ENCODE data around the gene FIBP. TPM values are rescaled to one million over a fixed set of nuclear protein-coding genes. Genes with fewer than 3 reads are reported as not detected.

FIBP gene
- total RNA-seq, 1 experiment from 2014 or later = 93.1 TPM

DNA sequence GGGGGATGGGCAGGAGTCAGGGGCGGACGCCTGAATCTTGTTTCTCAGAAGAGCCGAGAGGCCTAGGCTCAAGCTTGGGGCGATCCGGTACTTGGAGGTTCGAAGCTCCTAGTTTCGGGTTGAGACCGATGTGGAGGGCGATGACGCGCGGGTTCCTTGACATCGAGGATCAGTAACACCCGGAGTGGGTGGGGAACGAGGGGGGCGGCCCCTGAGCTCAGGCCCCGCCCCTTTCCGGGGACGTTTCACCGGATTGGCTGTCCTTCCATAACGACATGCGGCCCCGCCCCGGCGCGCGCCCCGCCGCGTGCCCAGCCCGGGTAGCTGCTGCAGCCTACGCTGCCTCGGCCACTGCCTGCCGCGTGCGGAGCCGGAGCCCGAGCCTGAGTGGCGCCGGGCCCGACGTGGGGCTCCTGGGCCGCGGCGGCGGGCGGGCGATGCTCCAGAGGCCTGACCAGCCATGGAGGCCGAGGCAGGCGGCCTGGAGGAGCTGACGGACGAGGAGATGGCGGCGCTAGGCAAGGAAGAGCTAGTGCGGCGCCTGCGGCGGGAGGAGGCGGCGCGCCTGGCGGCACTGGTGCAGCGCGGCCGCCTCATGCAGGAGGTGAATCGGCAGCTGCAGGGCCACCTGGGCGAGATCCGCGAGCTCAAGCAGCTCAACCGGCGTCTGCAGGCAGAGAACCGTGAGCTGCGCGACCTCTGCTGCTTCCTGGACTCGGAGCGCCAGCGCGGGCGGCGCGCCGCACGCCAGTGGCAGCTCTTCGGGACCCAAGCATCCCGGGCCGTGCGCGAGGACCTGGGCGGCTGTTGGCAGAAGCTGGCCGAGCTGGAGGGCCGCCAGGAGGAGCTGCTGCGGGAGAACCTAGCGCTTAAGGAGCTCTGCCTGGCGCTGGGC is 2.3 kb upstream of the FIBP start, which contains the start of gene CCDC85B (continued):
- TF ChIP-seq, protein P1, sequence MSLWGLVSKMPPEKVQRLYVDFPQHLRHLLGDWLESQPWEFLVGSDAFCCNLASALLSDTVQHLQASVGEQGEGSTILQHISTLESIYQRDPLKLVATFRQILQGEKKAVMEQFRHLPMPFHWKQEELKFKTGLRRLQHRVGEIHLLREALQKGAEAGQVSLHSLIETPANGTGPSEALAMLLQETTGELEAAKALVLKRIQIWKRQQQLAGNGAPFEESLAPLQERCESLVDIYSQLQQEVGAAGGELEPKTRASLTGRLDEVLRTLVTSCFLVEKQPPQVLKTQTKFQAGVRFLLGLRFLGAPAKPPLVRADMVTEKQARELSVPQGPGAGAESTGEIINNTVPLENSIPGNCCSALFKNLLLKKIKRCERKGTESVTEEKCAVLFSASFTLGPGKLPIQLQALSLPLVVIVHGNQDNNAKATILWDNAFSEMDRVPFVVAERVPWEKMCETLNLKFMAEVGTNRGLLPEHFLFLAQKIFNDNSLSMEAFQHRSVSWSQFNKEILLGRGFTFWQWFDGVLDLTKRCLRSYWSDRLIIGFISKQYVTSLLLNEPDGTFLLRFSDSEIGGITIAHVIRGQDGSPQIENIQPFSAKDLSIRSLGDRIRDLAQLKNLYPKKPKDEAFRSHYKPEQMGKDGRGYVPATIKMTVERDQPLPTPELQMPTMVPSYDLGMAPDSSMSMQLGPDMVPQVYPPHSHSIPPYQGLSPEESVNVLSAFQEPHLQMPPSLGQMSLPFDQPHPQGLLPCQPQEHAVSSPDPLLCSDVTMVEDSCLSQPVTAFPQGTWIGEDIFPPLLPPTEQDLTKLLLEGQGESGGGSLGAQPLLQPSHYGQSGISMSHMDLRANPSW (CRISPR knock-in tag; conservative IDR thresholded peaks at IDR 0.05; ENCODE audit: low read depth) = no peak
- peak; percentile 88 for TF ChIP-seq RELA (CRISPR knock-in tag; IDR thresholded peaks at IDR 0.05; ENCODE audit: borderline replicate concordance)
- TF ChIP-seq FOXK1 (CRISPR knock-in tag; IDR thresholded peaks at IDR 0.05) = peak; percentile 92; the same call in 1 of the 2 replicates

DNA sequence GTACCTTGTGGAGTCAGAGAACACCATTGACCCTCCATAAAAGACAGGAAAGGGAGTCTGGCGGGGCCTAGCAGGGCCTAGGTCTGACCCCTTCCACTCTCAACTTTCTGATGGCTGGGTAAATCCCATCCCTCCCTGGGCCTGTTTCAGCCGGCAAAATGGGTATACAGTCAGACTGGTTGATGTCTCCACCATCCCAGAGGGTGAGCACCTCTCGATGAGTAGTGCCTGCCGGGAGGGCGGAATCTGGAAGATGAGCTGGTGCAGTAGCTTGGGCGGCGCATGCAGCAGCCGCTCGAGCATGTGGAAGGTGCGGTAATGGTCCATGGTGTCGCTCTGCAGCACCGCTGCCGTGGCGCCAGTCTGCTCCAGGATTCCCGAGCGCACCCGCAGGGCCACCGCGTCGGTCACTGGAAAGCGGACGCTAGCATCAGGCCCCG is 528 bp downstream of the FIBP start:
- Mint-ChIP-seq H3K9me3 (no peaks in the 10 kb centered on the region), H3K4me3 (peak overlapping the region; percentile 97), H3K4me1 (peaks cover 40% of the 10 kb centered on the region), H3K27ac (peak overlapping the region; percentile 98), H3K27me3 (ENCODE audit: low read depth) (peaks cover 15% of the 10 kb centered on the region), H3K36me3 (peaks cover 38% of the 10 kb centered on the region)
- CTCF ChIA-PET = interaction anchor here (0.5 to 11.9 kb wide), 91 partner anchors 7 to 1979 kb away, joined by 3 to 539 read pairs (median 6); partner anchors contain the start of genes C11orf68, CFL1, CST6 and CTSW
- TF ChIP-seq ZNF396 (CRISPR knock-in tag; IDR thresholded peaks at IDR 0.05; ENCODE audit: borderline replicate concordance) = no peak
- TF ChIP-seq, protein P2, sequence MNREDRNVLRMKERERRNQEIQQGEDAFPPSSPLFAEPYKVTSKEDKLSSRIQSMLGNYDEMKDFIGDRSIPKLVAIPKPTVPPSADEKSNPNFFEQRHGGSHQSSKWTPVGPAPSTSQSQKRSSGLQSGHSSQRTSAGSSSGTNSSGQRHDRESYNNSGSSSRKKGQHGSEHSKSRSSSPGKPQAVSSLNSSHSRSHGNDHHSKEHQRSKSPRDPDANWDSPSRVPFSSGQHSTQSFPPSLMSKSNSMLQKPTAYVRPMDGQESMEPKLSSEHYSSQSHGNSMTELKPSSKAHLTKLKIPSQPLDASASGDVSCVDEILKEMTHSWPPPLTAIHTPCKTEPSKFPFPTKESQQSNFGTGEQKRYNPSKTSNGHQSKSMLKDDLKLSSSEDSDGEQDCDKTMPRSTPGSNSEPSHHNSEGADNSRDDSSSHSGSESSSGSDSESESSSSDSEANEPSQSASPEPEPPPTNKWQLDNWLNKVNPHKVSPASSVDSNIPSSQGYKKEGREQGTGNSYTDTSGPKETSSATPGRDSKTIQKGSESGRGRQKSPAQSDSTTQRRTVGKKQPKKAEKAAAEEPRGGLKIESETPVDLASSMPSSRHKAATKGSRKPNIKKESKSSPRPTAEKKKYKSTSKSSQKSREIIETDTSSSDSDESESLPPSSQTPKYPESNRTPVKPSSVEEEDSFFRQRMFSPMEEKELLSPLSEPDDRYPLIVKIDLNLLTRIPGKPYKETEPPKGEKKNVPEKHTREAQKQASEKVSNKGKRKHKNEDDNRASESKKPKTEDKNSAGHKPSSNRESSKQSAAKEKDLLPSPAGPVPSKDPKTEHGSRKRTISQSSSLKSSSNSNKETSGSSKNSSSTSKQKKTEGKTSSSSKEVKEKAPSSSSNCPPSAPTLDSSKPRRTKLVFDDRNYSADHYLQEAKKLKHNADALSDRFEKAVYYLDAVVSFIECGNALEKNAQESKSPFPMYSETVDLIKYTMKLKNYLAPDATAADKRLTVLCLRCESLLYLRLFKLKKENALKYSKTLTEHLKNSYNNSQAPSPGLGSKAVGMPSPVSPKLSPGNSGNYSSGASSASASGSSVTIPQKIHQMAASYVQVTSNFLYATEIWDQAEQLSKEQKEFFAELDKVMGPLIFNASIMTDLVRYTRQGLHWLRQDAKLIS (CRISPR knock-in tag; IDR thresholded peaks at IDR 0.05; ENCODE audit: borderline replicate concordance) = no peak
- TF ChIP-seq, protein P3, sequence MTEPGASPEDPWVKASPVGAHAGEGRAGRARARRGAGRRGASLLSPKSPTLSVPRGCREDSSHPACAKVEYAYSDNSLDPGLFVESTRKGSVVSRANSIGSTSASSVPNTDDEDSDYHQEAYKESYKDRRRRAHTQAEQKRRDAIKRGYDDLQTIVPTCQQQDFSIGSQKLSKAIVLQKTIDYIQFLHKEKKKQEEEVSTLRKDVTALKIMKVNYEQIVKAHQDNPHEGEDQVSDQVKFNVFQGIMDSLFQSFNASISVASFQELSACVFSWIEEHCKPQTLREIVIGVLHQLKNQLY (CRISPR knock-in tag; IDR thresholded peaks at IDR 0.05) = no peak
- TF ChIP-seq NFATC4 (CRISPR knock-in tag; IDR thresholded peaks at IDR 0.05) = no peak
- TF ChIP-seq GTF2I (CRISPR knock-in tag; conservative IDR thresholded peaks at IDR 0.05) = no peak
- TF ChIP-seq, protein P4, sequence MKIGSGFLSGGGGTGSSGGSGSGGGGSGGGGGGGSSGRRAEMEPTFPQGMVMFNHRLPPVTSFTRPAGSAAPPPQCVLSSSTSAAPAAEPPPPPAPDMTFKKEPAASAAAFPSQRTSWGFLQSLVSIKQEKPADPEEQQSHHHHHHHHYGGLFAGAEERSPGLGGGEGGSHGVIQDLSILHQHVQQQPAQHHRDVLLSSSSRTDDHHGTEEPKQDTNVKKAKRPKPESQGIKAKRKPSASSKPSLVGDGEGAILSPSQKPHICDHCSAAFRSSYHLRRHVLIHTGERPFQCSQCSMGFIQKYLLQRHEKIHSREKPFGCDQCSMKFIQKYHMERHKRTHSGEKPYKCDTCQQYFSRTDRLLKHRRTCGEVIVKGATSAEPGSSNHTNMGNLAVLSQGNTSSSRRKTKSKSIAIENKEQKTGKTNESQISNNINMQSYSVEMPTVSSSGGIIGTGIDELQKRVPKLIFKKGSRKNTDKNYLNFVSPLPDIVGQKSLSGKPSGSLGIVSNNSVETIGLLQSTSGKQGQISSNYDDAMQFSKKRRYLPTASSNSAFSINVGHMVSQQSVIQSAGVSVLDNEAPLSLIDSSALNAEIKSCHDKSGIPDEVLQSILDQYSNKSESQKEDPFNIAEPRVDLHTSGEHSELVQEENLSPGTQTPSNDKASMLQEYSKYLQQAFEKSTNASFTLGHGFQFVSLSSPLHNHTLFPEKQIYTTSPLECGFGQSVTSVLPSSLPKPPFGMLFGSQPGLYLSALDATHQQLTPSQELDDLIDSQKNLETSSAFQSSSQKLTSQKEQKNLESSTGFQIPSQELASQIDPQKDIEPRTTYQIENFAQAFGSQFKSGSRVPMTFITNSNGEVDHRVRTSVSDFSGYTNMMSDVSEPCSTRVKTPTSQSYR (CRISPR knock-in tag; IDR thresholded peaks at IDR 0.05) = no peak
- TF ChIP-seq ZNF423 (CRISPR knock-in tag; IDR thresholded peaks at IDR 0.05) = no peak
- TF ChIP-seq RORB (CRISPR knock-in tag; IDR thresholded peaks at IDR 0.05) = no peak
- TF ChIP-seq SMAD4 (CRISPR knock-in tag; IDR thresholded peaks at IDR 0.05) = no peak
- no peak for TF ChIP-seq ELF4 (CRISPR knock-in tag; IDR thresholded peaks at IDR 0.05; ENCODE audit: low read depth)
- TF ChIP-seq SMAD3 (CRISPR knock-in tag; IDR thresholded peaks at IDR 0.05; ENCODE audit: borderline replicate concordance) = no peak
- no peak for TF ChIP-seq ATF1 (CRISPR knock-in tag; IDR thresholded peaks at IDR 0.05)
- no peak for TF ChIP-seq NR1H2 (CRISPR knock-in tag; IDR thresholded peaks at IDR 0.05)
- no peak for TF ChIP-seq NR3C1 (CRISPR knock-in tag; conservative IDR thresholded peaks at IDR 0.05; ENCODE audit: low read depth)
- POLR2A ChIA-PET = interaction anchor here (0.6 to 7.2 kb wide), 16 partner anchors 8 to 1294 kb away, joined by 3 to 90 read pairs (median 4); partner anchors contain the start of genes CFL1, CST6, CTSW and FOSL1
- DNase-seq (ENCODE audit: low spot score) (no peak), ATAC-seq (no peak)
